ENCODE data around the gene R3HDM2. TPM values are rescaled to one million over a fixed set of nuclear protein-coding genes. Genes with fewer than 3 reads are reported as not detected.

The R3HDM2 gene
- total RNA-seq, 4 donors from 2014 or later = 31.0 to 51.9 (median 41.6) TPM

GRCh38 chr12:57221169-57221917 is 209.5 kb downstream of the R3HDM2 start:
- H3K27me3 ChIP-seq = peaks cover 0 to 98% of the 10 kb centered on the region in 2 donors
- 29 to 30% methylated on average over 14 to 24 of the region's 24 CpGs for WGBS, 2 donors

GRCh38 chr12:57220770-57221168 is 210.1 kb downstream of the R3HDM2 start:
- DNase-seq (ENCODE audit: low spot score in 2 of 2) = no peak
- H3K27ac ChIP-seq = no peak overlapping the region
- H3K36me3 ChIP-seq = no peaks in the 10 kb centered on the region
- TF ChIP-seq POLR2A (IDR thresholded peaks at IDR 0.05) (no peak), CTCF (IDR thresholded peaks at IDR 0.05) (no peak), EP300 (IDR thresholded peaks at IDR 0.05) (no peak)
- no peak overlapping the region for H3K4me3 ChIP-seq
- WGBS, 2 donors = 48 to 73% methylated on average over 1 of the region's 1 CpG
- H3K27me3 ChIP-seq = peaks cover 0 to 98% of the 10 kb centered on the region in 2 donors
- no peaks in the 10 kb centered on the region for H3K9me3 ChIP-seq
- peaks cover 0 to 35% (median 24%) of the 10 kb centered on the region in 4 donors for H3K4me1 ChIP-seq

More at GRCh38 chr12:57221169-57221917, 209.5 kb downstream of the R3HDM2 start:
- DNase-seq (ENCODE audit: low spot score in 2 of 2) = no peak
- no peak for TF ChIP-seq CTCF (IDR thresholded peaks at IDR 0.05)
- TF ChIP-seq EP300 (IDR thresholded peaks at IDR 0.05) = no peak
- TF ChIP-seq POLR2A (IDR thresholded peaks at IDR 0.05) = no peak
- no peak overlapping the region for H3K4me3 ChIP-seq
- H3K36me3 ChIP-seq = no peaks in the 10 kb centered on the region
- H3K27ac ChIP-seq = no peak overlapping the region
- no peaks in the 10 kb centered on the region for H3K9me3 ChIP-seq
- H3K4me1 ChIP-seq = peaks cover 0 to 35% (median 19%) of the 10 kb centered on the region in 4 donors

- Histone ChIP-seq H3K27me3 (peaks cover 0 to 98% of the 10 kb centered on the region in 2 donors), H3K27ac (no peak overlapping the region), H3K4me3 (no peak overlapping the region), H3K9me3 (no peaks in the 10 kb centered on the region), H3K36me3 (no peaks in the 10 kb centered on the region), H3K4me1 (peaks cover 0 to 35% (median 20%) of the 10 kb centered on the region in 4 donors)
- TF ChIP-seq POLR2A (IDR thresholded peaks at IDR 0.05) = no peak
- no peak for DNase-seq (ENCODE audit: low spot score in 2 of 2)
- WGBS, 2 donors = 6 to 10% methylated on average over 34 to 37 of the region's 38 CpGs
Observed at GRCh38 chr12:57219993-57220754, 210.7 kb downstream of the R3HDM2 start.

GRCh38 chr12:57219205-57219992 is 211.4 kb downstream of the R3HDM2 start:
- Histone ChIP-seq H3K9me3 (no peaks in the 10 kb centered on the region), H3K4me1 (peaks cover 0 to 39% (median 22%) of the 10 kb centered on the region in 4 donors), H3K27me3 (peaks cover 0 to 98% of the 10 kb centered on the region in 2 donors), H3K27ac (no peak overlapping the region), H3K4me3 (no peak overlapping the region), H3K36me3 (no peaks in the 10 kb centered on the region)
- DNase-seq (ENCODE audit: low spot score in 2 of 2) = no peak
- WGBS, 2 donors = 54 to 65% methylated on average over 12 to 14 of the region's 14 CpGs
- TF ChIP-seq CTCF (IDR thresholded peaks at IDR 0.05) = no peak
- TF ChIP-seq EP300 (IDR thresholded peaks at IDR 0.05) = no peak

GRCh38 chr12:57218030-57218853 is 212.6 kb downstream of the R3HDM2 start:
- WGBS, 2 donors = 74 to 86% methylated on average over 5 of the region's 5 CpGs
- Histone ChIP-seq H3K27me3 (peaks cover 0 to 88% of the 10 kb centered on the region in 2 donors), H3K27ac (no peak overlapping the region), H3K4me1 (peaks cover 0 to 50% (median 28%) of the 10 kb centered on the region in 4 donors), H3K36me3 (no peaks in the 10 kb centered on the region), H3K4me3 (no peak overlapping the region), H3K9me3 (no peaks in the 10 kb centered on the region)
- TF ChIP-seq EP300 (IDR thresholded peaks at IDR 0.05) (no peak), POLR2A (IDR thresholded peaks at IDR 0.05) (no peak), CTCF (IDR thresholded peaks at IDR 0.05) (no peak)
- DNase-seq (ENCODE audit: low spot score in 2 of 2) = no peak
